WTC11 (cell line): ENCODE data around the gene ARMH4. TPM values are rescaled to one million over a fixed set of nuclear protein-coding genes. Genes with fewer than 3 reads are reported as not detected.

Experiments used
- CBFB ChIP-seq: sonication (generic); formaldehyde crosslinking; IDR thresholded peaks from 2 replicates; pipeline ENCODE4 v1.8.1; 2022; ENCODE audit warnings: mild to moderate bottlenecking, low read depth, missing genetic modification reagents
- EMX1 ChIP-seq: fragments of 250-450 bp; sonication (Bioruptor Pico); IDR thresholded peaks from 2 replicates; pipeline ENCODE4 v1.8.0; 2021; ENCODE audit warnings: mild to moderate bottlenecking
- ETV6 ChIP-seq: sonication (generic); formaldehyde crosslinking; IDR thresholded peaks from 2 replicates; pipeline ENCODE4 v1.8.1; 2022; ENCODE audit warnings: mild to moderate bottlenecking, missing genetic modification reagents
- FOXP1 ChIP-seq: sonication (generic); formaldehyde crosslinking; IDR thresholded peaks from 2 replicates; pipeline ENCODE4 v1.8.0; 2022; ENCODE audit warnings: missing genetic modification reagents, mild to moderate bottlenecking, moderate library complexity, borderline replicate concordance
- NR3C1 ChIP-seq: sonication (generic); formaldehyde crosslinking; conservative IDR thresholded peaks from 2 replicates; pipeline ENCODE4 v1.8.1; 2023; ENCODE audit warnings: low read depth, mild to moderate bottlenecking, missing genetic modification reagents
- SP1 ChIP-seq: sonication (generic); formaldehyde crosslinking; conservative IDR thresholded peaks from 2 replicates; pipeline ENCODE4 v1.8.1; 2022; ENCODE audit warnings: missing genetic modification reagents
- ZNF671 ChIP-seq: fragments of 250-450 bp; sonication (Bioruptor Pico); IDR thresholded peaks from 2 replicates; pipeline ENCODE4 v1.8.0; 2021; ENCODE audit warnings: mild to moderate bottlenecking
- total RNA-seq: library from RNA; stranded (reverse); gene quantifications from 3 replicates; pipeline ENCODE4 v1.2.3, GENCODE V29; 2021
- TF ChIP-seq, protein P1 (sequence below): sonication (generic); formaldehyde crosslinking; IDR thresholded peaks from 2 replicates; pipeline ENCODE4 v1.8.1; 2023; ENCODE audit warnings: mild to moderate bottlenecking, moderate library complexity, missing genetic modification reagents
- TF ChIP-seq, protein P2 (sequence below): sonication (generic); formaldehyde crosslinking; IDR thresholded peaks from 2 replicates; pipeline ENCODE4 v1.8.0; 2023; ENCODE audit warnings: missing genetic modification reagents, mild to moderate bottlenecking, borderline replicate concordance
- TF ChIP-seq, protein P3 (sequence below): fragments of 250-450 bp; sonication (Bioruptor Pico); conservative IDR thresholded peaks from 2 replicates; pipeline ENCODE4 v1.9.0; 2021; ENCODE audit warnings: mild to moderate bottlenecking
- TF ChIP-seq, protein P4 (sequence below): sonication (generic); formaldehyde crosslinking; IDR thresholded peaks from 2 replicates; pipeline ENCODE4 v1.8.0; 2022; ENCODE audit warnings: mild to moderate bottlenecking, missing genetic modification reagents
- TF ChIP-seq, protein P5 (sequence below): sonication (generic); formaldehyde crosslinking; conservative IDR thresholded peaks from 2 replicates; pipeline ENCODE4 v1.8.1; 2022; ENCODE audit warnings: mild to moderate bottlenecking, missing genetic modification reagents
- TF ChIP-seq, protein P6 (sequence below): sonication (generic); formaldehyde crosslinking; IDR thresholded peaks from 2 replicates; pipeline ENCODE4 v1.8.1; 2022; ENCODE audit warnings: missing genetic modification reagents, borderline replicate concordance

Gene ARMH4
- total RNA-seq, 1 experiment from 2014 or later, result 12.2 TPM

DNA sequence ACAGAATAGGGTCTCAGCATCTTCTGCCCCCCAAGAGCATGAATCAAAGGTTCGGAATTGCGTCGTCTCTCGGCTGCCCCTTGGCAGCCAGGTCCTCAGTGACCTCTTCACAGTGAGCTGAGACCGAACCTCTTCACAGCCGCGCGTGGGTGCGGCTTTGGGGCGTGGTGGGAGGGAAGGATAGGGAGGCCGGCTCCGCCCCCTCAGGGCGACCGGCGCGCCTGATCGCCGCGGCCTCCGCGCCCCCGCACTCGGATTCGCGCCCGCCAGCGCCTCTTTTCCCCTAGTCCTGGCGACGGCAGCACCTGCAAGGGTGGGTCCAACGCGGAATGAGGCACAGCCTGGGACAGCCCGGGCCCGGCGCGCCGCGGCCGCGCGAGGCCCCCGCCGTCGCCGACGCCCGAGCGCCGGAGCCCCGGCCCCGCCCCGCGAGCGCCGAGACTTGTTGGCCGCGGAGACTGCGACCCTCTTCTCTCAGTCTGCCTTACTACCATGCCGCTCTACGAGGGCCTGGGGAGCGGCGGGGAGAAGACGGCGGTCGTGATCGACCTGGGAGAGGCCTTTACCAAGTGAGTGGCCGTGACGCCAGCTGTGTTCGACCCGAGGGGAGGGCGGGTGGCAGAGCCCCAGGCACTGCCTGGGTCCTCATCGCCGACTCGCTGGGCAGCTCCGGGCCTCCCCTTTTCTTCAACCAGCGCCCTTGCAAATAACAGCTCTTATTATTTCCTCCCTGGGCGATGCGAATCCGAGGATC, 47.9 kb upstream of the ARMH4 start, which contains the start of gene ACTR10 (continued):
- TF ChIP-seq CBFB (no peak), NR3C1 (CRISPR knock-in tag) (no peak), ETV6 (CRISPR knock-in tag) (0 out of 2 replicates have a peak, but pooled peaks have one; percentile 43), SP1 (peak; percentile 87), ZNF671 (CRISPR knock-in tag) (no peak), FOXP1 (CRISPR knock-in tag) (peak; percentile 37; the same call in 1 of the 2 replicates), EMX1 (CRISPR knock-in tag) (no peak)
- TF ChIP-seq, protein P1, sequence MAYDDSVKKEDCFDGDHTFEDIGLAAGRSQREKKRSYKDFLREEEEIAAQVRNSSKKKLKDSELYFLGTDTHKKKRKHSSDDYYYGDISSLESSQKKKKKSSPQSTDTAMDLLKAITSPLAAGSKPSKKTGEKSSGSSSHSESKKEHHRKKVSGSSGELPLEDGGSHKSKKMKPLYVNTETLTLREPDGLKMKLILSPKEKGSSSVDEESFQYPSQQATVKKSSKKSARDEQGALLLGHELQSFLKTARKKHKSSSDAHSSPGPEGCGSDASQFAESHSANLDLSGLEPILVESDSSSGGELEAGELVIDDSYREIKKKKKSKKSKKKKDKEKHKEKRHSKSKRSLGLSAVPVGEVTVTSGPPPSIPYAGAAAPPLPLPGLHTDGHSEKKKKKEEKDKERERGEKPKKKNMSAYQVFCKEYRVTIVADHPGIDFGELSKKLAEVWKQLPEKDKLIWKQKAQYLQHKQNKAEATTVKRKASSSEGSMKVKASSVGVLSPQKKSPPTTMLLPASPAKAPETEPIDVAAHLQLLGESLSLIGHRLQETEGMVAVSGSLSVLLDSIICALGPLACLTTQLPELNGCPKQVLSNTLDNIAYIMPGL (CRISPR knock-in tag), result 0 out of 2 replicates have a peak, but pooled peaks have one; percentile 39
- TF ChIP-seq, protein P2, sequence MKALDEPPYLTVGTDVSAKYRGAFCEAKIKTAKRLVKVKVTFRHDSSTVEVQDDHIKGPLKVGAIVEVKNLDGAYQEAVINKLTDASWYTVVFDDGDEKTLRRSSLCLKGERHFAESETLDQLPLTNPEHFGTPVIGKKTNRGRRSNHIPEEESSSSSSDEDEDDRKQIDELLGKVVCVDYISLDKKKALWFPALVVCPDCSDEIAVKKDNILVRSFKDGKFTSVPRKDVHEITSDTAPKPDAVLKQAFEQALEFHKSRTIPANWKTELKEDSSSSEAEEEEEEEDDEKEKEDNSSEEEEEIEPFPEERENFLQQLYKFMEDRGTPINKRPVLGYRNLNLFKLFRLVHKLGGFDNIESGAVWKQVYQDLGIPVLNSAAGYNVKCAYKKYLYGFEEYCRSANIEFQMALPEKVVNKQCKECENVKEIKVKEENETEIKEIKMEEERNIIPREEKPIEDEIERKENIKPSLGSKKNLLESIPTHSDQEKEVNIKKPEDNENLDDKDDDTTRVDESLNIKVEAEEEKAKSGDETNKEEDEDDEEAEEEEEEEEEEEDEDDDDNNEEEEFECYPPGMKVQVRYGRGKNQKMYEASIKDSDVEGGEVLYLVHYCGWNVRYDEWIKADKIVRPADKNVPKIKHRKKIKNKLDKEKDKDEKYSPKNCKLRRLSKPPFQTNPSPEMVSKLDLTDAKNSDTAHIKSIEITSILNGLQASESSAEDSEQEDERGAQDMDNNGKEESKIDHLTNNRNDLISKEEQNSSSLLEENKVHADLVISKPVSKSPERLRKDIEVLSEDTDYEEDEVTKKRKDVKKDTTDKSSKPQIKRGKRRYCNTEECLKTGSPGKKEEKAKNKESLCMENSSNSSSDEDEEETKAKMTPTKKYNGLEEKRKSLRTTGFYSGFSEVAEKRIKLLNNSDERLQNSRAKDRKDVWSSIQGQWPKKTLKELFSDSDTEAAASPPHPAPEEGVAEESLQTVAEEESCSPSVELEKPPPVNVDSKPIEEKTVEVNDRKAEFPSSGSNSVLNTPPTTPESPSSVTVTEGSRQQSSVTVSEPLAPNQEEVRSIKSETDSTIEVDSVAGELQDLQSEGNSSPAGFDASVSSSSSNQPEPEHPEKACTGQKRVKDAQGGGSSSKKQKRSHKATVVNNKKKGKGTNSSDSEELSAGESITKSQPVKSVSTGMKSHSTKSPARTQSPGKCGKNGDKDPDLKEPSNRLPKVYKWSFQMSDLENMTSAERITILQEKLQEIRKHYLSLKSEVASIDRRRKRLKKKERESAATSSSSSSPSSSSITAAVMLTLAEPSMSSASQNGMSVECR (CRISPR knock-in tag), result peak; percentile 59; the same call in 1 of the 2 replicates
- TF ChIP-seq, protein P3, sequence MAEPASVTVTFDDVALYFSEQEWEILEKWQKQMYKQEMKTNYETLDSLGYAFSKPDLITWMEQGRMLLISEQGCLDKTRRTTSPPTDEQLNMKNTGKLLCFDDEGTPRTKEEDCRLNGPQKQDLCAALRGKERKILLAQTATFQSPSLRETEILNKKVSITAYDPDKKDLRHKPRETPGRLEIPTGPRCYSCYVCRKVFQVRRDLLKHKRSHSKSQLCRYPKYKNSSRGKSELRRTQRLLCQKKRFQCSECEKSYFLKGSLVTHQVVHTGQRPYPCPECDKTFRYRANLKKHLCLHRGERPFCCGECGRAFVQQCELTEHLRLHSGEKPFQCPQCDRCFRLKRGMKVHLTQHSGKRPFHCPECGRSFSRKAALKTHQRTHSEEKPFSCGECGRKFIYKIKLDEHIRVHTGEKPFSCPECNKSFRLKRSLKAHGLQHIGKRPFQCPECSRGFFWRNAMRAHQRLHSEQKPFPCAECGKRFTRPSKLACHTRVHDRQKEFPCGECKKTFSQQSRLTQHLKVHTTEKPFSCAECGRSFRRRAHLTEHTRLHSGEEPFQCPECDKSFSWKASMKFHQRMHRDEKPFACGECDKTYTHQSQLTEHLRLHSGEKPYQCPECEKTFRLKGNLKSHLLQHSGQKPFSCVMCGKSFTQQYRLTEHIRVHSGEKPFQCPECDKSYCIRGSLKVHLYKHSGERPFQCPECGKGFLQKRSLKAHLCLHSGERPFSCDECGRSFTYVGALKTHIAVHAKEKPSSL (CRISPR knock-in tag), result no peak
- TF ChIP-seq, protein P4, sequence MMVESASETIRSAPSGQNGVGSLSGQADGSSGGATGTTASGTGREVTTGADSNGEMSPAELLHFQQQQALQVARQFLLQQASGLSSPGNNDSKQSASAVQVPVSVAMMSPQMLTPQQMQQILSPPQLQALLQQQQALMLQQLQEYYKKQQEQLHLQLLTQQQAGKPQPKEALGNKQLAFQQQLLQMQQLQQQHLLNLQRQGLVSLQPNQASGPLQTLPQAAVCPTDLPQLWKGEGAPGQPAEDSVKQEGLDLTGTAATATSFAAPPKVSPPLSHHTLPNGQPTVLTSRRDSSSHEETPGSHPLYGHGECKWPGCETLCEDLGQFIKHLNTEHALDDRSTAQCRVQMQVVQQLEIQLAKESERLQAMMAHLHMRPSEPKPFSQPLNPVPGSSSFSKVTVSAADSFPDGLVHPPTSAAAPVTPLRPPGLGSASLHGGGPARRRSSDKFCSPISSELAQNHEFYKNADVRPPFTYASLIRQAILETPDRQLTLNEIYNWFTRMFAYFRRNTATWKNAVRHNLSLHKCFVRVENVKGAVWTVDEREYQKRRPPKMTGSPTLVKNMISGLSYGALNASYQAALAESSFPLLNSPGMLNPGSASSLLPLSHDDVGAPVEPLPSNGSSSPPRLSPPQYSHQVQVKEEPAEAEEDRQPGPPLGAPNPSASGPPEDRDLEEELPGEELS (CRISPR knock-in tag), result 0 out of 2 replicates have a peak, but pooled peaks have one; percentile 13
- TF ChIP-seq, protein P5, sequence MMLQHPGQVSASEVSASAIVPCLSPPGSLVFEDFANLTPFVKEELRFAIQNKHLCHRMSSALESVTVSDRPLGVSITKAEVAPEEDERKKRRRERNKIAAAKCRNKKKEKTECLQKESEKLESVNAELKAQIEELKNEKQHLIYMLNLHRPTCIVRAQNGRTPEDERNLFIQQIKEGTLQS, result no peak
- TF ChIP-seq, protein P6, sequence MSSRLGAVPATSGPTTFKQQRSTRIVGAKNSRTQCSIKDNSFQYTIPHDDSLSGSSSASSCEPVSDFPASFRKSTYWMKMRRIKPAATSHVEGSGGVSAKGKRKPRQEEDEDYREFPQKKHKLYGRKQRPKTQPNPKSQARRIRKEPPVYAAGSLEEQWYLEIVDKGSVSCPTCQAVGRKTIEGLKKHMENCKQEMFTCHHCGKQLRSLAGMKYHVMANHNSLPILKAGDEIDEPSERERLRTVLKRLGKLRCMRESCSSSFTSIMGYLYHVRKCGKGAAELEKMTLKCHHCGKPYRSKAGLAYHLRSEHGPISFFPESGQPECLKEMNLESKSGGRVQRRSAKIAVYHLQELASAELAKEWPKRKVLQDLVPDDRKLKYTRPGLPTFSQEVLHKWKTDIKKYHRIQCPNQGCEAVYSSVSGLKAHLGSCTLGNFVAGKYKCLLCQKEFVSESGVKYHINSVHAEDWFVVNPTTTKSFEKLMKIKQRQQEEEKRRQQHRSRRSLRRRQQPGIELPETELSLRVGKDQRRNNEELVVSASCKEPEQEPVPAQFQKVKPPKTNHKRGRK (CRISPR knock-in tag), result no peak
